Activated CD8-positive, alpha-beta memory T cell treated with anti-CD3 and anti-CD28 coated beads, Interleukin-2, amount 10 ng/mL, durations not matched to agents 7 days and 5 days (primary cell): ENCODE results near the gene CCBE1. TPM values are rescaled to one million over a fixed set of nuclear protein-coding genes. Genes with fewer than 3 reads are reported as not detected.

ENCODE experiments used
- ATAC-seq: fragments of 150-1000 bp; cut with Tn5 transposase; one replicate; pipeline ENCODE4 v1.10.0; 2021; ENCODE audit warnings: moderate library complexity
- CTCF ChIA-PET: fragments of 350-600 bp; sonication (Branson Sonifier 250); formaldehyde crosslinking; loops from one replicate; lab custom pipeline; 2021; ENCODE audit warnings: antibody characterized with exemption; lab: Charles Lee
- DNase-seq: peaks from one replicate; pipeline ENCODE4 v3.0.0-alpha.2; 2020
- H3K27ac Mint-ChIP-seq: one replicate; pipeline ENCODE4 v1.8.0; 2021; ENCODE audit warnings: mild to moderate bottlenecking, mixed read lengths
- H3K27me3 Mint-ChIP-seq: one replicate; pipeline ENCODE4 v1.8.0; 2021; ENCODE audit warnings: mixed read lengths
- H3K36me3 Mint-ChIP-seq: one replicate; pipeline ENCODE4 v1.8.0; 2021; ENCODE audit warnings: mild to moderate bottlenecking, mixed read lengths
- H3K4me1 Mint-ChIP-seq: one replicate; pipeline ENCODE4 v1.8.0; 2021; ENCODE audit warnings: mixed read lengths
- H3K4me3 Mint-ChIP-seq: one replicate; pipeline ENCODE4 v1.8.0; 2021; ENCODE audit warnings: mild to moderate bottlenecking, moderate library complexity, mixed read lengths
- H3K9me3 Mint-ChIP-seq: one replicate; pipeline ENCODE4 v1.8.0; 2022; ENCODE audit warnings: low read depth, mixed read lengths
- total RNA-seq, 2 experiments: library from RNA; stranded (reverse); gene quantifications; one replicate each; pipeline ENCODE4 v1.2.3, GENCODE V29; 2021

Gene CCBE1
- total RNA-seq, 2 experiments from 2014 or later = 0.12 TPM; not detected in 1

DNA sequence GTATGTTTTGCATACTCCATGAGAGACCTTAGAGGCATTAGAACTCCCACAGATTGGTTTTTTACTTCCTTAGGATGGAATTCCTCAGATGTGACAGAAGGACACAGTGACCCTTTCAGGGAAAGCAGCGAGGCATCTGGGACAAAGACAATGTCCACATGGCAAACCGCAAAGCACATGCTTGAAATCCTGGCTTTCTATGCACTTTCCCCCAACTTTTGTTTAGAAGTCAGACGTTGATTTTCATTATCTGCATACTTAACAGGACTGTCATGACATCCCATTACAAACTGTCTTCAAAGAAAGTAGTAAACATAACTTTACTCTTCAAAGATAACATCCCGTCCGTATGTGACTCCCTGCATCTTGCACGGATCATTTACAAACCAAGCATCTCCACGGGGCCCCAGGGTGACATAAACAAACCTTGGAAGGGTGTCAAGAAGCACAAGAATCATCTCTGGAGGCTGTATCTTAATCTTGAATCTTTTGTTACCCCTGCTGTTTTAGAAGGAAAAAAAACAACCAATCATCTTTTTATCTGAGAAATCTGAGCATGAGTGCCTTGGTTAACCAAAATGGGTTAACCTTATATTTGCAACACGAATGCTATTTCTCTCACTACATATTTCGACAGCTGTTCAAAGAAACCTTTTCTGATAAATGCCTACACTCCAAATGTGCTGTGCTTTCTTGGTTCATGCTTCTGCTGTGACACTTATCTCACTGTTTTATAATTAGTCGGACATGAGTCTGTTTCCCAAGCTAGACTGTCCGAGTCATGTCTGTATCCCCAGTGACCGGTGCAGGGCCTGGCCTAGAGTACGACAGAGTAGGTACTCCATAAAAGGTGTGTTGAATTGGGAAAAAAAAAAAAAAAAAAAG is 90.8 kb downstream of the CCBE1 start:
- Mint-ChIP-seq H3K27me3 (no peaks in the 10 kb centered on the region), H3K27ac (no peak overlapping the region), H3K4me3 (no peak overlapping the region), H3K9me3 (no peaks in the 10 kb centered on the region), H3K4me1 (no peaks in the 10 kb centered on the region), H3K36me3 (no peaks in the 10 kb centered on the region)
- no peak for DNase-seq
- ATAC-seq = no peak
- CTCF ChIA-PET = interaction anchor here (0.8 kb wide), 1 partner anchor 25 kb away, joined by 3 read pairs; no protein-coding TSS in a partner anchor

- ATAC-seq (no peak), DNase-seq (no peak)
- no peaks in the 10 kb centered on the region for H3K36me3 Mint-ChIP-seq
- no peaks in the 10 kb centered on the region for H3K4me1 Mint-ChIP-seq
- no peaks in the 10 kb centered on the region for H3K9me3 Mint-ChIP-seq
- no peaks in the 10 kb centered on the region for H3K27me3 Mint-ChIP-seq
- CTCF ChIA-PET = no interaction called here
- no peak overlapping the region for H3K4me3 Mint-ChIP-seq
- H3K27ac Mint-ChIP-seq = no peak overlapping the region
Measured at GRCh38 chr18:59605633-59606192, 91.5 kb downstream of the CCBE1 start.

DNA sequence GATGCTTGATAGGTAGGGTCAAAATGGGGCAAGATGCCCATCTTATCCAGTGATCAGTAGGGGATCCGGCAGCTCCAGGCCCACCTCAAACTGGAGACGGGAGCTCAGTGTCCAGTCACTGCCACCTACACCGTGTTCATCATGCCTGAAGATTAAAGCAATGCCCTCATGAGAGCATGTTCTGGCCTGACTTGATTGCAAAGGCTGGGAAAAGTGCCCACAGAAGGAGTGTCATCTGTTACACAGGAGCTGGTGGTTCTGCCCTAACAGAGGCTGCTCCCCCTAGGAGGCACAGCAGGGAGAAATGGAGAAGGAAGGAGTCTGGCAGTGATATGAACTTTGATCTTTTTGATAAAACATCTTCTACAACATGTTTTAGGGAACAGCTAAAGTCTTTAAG is 92.3 kb downstream of the CCBE1 start:
- H3K36me3 Mint-ChIP-seq = no peaks in the 10 kb centered on the region
- no peak overlapping the region for H3K27ac Mint-ChIP-seq
- H3K27me3 Mint-ChIP-seq = no peaks in the 10 kb centered on the region
- DNase-seq (no peak), ATAC-seq (no peak)
- H3K4me3 Mint-ChIP-seq = no peak overlapping the region
- CTCF ChIA-PET = no interaction called here
- no peaks in the 10 kb centered on the region for H3K9me3 Mint-ChIP-seq
- no peaks in the 10 kb centered on the region for H3K4me1 Mint-ChIP-seq

- no peaks in the 10 kb centered on the region for H3K4me1 Mint-ChIP-seq
- H3K27me3 Mint-ChIP-seq = no peaks in the 10 kb centered on the region
- ATAC-seq = no peak
- no peaks in the 10 kb centered on the region for H3K9me3 Mint-ChIP-seq
- CTCF ChIA-PET = no interaction called here
- H3K36me3 Mint-ChIP-seq = no peaks in the 10 kb centered on the region
- no peak for DNase-seq
- no peak overlapping the region for H3K27ac Mint-ChIP-seq
- H3K4me3 Mint-ChIP-seq = no peak overlapping the region
Measured at GRCh38 chr18:59597049-59597448, 100.2 kb downstream of the CCBE1 start.

DNA sequence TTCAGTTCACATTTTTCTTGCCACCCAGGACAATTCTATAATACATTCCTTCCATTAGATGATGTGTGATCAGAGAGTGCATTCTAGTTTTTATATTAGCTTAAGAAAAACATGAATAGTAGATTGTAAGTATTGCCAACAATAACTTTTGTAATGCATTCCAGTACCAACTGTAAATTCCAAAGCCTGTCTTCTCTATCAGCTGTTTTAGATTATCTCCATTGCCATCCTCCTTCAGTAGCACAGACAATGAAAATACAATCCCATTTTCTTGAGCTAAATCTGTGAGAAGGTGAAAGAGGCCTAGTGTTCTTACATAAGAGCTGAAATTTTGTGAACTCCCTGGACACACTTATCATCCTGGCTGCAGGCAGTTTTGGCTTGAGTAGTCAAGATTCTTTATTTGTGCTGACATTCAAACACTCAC is 103.9 kb downstream of the CCBE1 start:
- Mint-ChIP-seq H3K36me3 (no peaks in the 10 kb centered on the region), H3K27me3 (no peaks in the 10 kb centered on the region), H3K27ac (no peak overlapping the region), H3K4me3 (no peak overlapping the region), H3K9me3 (no peaks in the 10 kb centered on the region), H3K4me1 (no peaks in the 10 kb centered on the region)
- ATAC-seq (no peak), DNase-seq (no peak)
- CTCF ChIA-PET = no interaction called here

DNA sequence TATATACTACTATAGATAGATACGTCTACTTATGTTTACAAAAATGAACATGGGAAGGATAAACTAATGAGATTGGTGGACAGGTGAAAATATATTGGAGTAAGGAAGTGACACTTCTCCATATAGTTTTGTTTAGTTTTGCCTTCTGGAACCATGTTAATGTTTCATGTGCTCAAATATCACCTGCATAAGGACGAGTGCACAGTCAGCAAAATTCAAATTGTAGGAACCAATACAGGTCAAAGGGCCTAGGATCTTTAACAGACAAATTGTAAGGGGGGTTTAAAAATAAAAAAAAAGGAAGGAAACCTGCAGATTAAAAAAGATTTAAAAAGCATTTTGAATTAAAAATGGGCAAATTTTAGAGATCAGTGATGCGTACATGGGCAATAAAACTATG is 104.6 kb downstream of the CCBE1 start:
- H3K27ac Mint-ChIP-seq = no peak overlapping the region
- H3K27me3 Mint-ChIP-seq = no peaks in the 10 kb centered on the region
- ATAC-seq (no peak), DNase-seq (no peak)
- no peak overlapping the region for H3K4me3 Mint-ChIP-seq
- no peaks in the 10 kb centered on the region for H3K36me3 Mint-ChIP-seq
- H3K9me3 Mint-ChIP-seq = no peaks in the 10 kb centered on the region
- CTCF ChIA-PET = no interaction called here
- no peaks in the 10 kb centered on the region for H3K4me1 Mint-ChIP-seq

DNA sequence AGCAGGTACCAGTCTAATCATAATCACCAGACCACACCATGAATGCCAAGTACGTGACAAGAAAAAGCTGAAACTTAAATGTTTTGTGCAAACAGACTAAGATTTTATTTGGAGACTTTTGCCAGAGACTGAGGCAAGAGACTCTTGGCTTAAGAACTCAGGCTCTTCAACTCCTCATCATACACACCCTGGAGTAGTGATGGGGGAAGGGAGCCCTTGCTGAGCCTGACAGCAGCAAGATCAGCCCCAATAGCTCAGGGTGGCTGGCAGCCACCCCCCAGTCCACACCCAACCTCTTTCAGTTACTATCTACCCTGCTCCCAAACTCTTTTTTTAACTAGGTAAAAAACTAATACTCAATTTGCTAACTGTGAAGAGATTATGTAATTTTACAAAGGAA is 114.8 kb downstream of the CCBE1 start:
- Mint-ChIP-seq H3K27me3 (no peaks in the 10 kb centered on the region), H3K9me3 (no peaks in the 10 kb centered on the region), H3K27ac (no peak overlapping the region), H3K36me3 (no peaks in the 10 kb centered on the region), H3K4me1 (no peaks in the 10 kb centered on the region), H3K4me3 (no peak overlapping the region)
- ATAC-seq (no peak), DNase-seq (no peak)
- CTCF ChIA-PET = no interaction called here

DNA sequence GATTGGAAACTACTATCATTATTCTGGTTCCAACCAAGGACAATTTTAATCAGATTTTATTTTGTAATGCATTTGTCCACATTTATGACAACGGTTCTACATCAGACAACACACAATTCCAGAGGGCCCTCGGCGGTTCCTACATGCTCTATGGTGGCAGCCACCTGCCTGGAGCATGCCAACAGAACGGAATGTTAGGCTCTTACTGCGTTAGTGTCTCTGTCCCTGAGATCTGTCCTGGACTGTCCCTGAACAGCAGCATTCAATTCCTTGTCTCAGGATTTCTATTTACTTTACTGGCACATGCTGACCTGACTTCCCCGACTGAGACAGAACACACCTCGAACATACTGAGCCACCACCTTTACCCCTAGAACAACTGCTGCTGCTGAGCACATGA is 117.7 kb downstream of the CCBE1 start:
- DNase-seq (no peak), ATAC-seq (no peak)
- Mint-ChIP-seq H3K4me1 (no peaks in the 10 kb centered on the region), H3K36me3 (no peaks in the 10 kb centered on the region), H3K9me3 (no peaks in the 10 kb centered on the region), H3K27ac (no peak overlapping the region), H3K27me3 (no peaks in the 10 kb centered on the region), H3K4me3 (no peak overlapping the region)
- CTCF ChIA-PET = interaction anchor here (0.6 kb wide), 2 partner anchors 138 to 359 kb away, joined by 3 read pairs; no protein-coding TSS in a partner anchor

DNA sequence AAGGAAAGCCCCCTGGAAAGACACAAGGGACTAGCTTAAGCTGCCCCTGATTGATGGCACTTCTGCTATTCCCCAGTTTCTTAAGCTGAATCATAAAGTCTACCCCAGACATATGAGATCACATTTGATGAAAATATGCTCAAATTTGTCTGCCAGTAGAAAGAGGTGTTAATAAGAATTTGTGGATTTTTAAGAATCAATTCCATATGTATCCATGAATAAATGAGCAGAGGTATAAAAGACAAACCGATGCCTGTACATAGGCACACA is 119.9 kb downstream of the CCBE1 start:
- H3K27me3 Mint-ChIP-seq = no peaks in the 10 kb centered on the region
- no peaks in the 10 kb centered on the region for H3K36me3 Mint-ChIP-seq
- no peaks in the 10 kb centered on the region for H3K9me3 Mint-ChIP-seq
- CTCF ChIA-PET = interaction anchor here (0.7 kb wide), 1 partner anchor 9 kb away, joined by 3 read pairs; no protein-coding TSS in a partner anchor
- no peak for ATAC-seq
- H3K4me1 Mint-ChIP-seq = no peaks in the 10 kb centered on the region
- H3K4me3 Mint-ChIP-seq = no peak overlapping the region
- no peak overlapping the region for H3K27ac Mint-ChIP-seq
- DNase-seq = no peak

DNA sequence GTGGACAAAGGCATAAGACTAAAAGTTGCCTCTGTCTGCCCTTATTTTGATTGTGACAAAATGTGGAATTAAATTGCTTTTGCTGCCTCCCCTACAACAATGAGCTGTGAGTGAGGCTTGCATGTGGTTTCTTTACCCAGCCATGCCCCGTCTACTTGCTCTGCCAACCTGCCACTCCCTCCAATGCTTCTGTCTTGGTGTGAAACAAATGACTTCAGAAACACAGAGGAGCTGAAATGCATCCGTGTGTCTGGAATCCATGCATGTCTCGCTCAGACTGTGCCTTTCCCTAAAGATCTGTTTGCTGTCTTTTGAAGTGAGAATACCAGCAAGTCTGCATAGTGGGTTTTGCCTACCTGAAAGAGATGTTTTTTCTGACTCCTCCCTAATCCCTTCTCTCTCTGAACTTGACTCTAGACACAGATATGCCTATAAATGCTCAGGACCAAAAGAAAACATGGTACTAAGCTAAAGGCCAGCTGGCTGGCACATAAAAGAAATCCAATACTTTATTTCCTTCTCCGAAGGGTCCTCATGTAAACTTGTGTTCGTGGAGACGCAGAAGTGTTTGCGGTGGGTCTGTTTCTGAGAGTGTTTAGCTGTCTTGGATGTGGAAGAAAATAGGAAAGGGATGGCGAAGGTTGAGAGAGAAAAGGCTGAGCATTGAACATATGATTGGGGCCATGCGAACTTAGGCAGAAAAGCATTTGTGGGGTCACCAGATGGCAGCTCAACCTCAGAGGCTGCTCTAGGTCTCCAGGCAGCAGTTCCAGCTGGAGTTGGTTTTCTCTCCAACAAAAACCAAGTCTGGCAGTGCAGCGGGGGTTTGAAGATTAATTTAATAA is 120.5 kb downstream of the CCBE1 start:
- no peaks in the 10 kb centered on the region for H3K36me3 Mint-ChIP-seq
- ATAC-seq = no peak
- no peaks in the 10 kb centered on the region for H3K9me3 Mint-ChIP-seq
- no peaks in the 10 kb centered on the region for H3K27me3 Mint-ChIP-seq
- no peak for DNase-seq
- CTCF ChIA-PET = interaction anchor here (0.7 kb wide), 1 partner anchor 10 kb away, joined by 3 read pairs; no protein-coding TSS in a partner anchor
- no peaks in the 10 kb centered on the region for H3K4me1 Mint-ChIP-seq
- no peak overlapping the region for H3K27ac Mint-ChIP-seq
- H3K4me3 Mint-ChIP-seq = no peak overlapping the region

GRCh38 chr18:59575995-59576394 is 121.2 kb downstream of the CCBE1 start:
- Mint-ChIP-seq H3K9me3 (no peaks in the 10 kb centered on the region), H3K27me3 (no peaks in the 10 kb centered on the region), H3K36me3 (no peaks in the 10 kb centered on the region), H3K4me3 (no peak overlapping the region), H3K27ac (no peak overlapping the region), H3K4me1 (no peaks in the 10 kb centered on the region)
- CTCF ChIA-PET = no interaction called here
- DNase-seq (no peak), ATAC-seq (no peak)

- Mint-ChIP-seq H3K4me3 (no peak overlapping the region), H3K4me1 (no peaks in the 10 kb centered on the region), H3K9me3 (no peaks in the 10 kb centered on the region), H3K27ac (no peak overlapping the region), H3K36me3 (no peaks in the 10 kb centered on the region), H3K27me3 (peaks cover 3% of the 10 kb centered on the region)
- no peak for DNase-seq
- ATAC-seq = no peak
- CTCF ChIA-PET = no interaction called here
Measured at GRCh38 chr18:59573962-59574361, 123.3 kb downstream of the CCBE1 start.

DNA sequence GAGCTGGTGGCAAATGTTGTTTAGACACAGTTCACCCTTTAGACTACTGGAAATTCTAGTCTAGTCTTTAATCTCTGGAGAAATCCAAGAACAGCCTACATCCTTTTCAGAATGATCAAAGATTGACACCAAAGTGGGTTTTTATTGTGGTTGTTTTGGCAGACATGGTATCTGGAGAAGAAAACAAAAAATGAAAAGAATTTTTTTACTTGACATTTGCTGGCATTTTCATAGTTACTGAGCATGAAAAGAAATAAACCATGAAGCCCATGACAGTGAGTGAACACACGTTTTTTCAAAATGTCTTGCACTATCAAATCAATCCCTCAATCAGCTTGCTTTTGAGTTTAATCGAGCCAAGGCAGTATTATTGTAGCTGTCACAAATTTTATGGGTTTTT is 125.3 kb downstream of the CCBE1 start:
- DNase-seq = no peak

More for the DNA sequence above, 125.3 kb downstream of the CCBE1 start:
- no peaks in the 10 kb centered on the region for H3K4me1 Mint-ChIP-seq
- ATAC-seq = no peak
- CTCF ChIA-PET = no interaction called here
- H3K36me3 Mint-ChIP-seq = no peaks in the 10 kb centered on the region
- no peak overlapping the region for H3K4me3 Mint-ChIP-seq
- H3K9me3 Mint-ChIP-seq = no peaks in the 10 kb centered on the region
- H3K27me3 Mint-ChIP-seq = peaks cover 3% of the 10 kb centered on the region
- no peak overlapping the region for H3K27ac Mint-ChIP-seq
